IMR-90 (cell line): ENCODE results near the gene FARP1. TPM values are rescaled to one million over a fixed set of nuclear protein-coding genes. Genes with fewer than 3 reads are reported as not detected.
A peak's percentile ranks its signal among the peaks of the same experiment; 100 is the strongest.

Source experiments
- ATAC-seq: fragments of 200-7000 bp; cut with Tn5 transposase; 2 replicates; pipeline ENCODE4 v1.9.1; 2020; ENCODE audit warnings: low read depth, mild to moderate bottlenecking, moderate library complexity
- BruUV-seq: library from RNA; stranded (reverse); fragments of 400-500 nt; replicated peaks from 2 replicates; lab custom pipeline; 2021; lab: Mats Ljungman, UMichigan
- CTCF ChIA-PET: fragments of 300-600 bp; formaldehyde crosslinking; extraction: SDS; loops from one replicate; lab custom pipeline; 2021; ENCODE audit warnings: antibody characterized with exemption; lab: Yijun Ruan, JAX
- POLR2A ChIA-PET: fragments of 300-600 bp; sonication (Branson Sonifier 250); formaldehyde crosslinking; loops from one replicate; lab custom pipeline; 2022; ENCODE audit warnings: antibody characterized with exemption; ENCODE audit not compliant: unreplicated experiment; lab: Charles Lee
- DNase-seq: peaks from one replicate; pipeline ENCODE4 v3.0.0; 2013
- H2AFZ ChIP-seq: replicated peaks from 2 replicates; pipeline ENCODE3; 2013; ENCODE audit warnings: low read length, mild to moderate bottlenecking; ENCODE audit not compliant: poor library complexity
- H2AK5ac ChIP-seq: 2 replicates; pipeline ENCODE4 v1.6.1; 2013; ENCODE audit warnings: low read depth, low read length, inconsistent platforms
- H2AK9ac ChIP-seq: replicated peaks from 2 replicates; pipeline ENCODE3; 2013; ENCODE audit warnings: mild to moderate bottlenecking, low read depth, low read length, moderate library complexity; ENCODE audit not compliant: poor library complexity
- H2BK120ac ChIP-seq: 2 replicates; pipeline ENCODE4 v1.6.1; 2013; ENCODE audit warnings: low read depth, low read length, inconsistent platforms
- H2BK15ac ChIP-seq: 3 replicates; pipeline ENCODE4 v1.6.1; 2013; ENCODE audit warnings: low read depth, low read length, inconsistent platforms
- H2BK20ac ChIP-seq: 2 replicates; pipeline ENCODE4 v1.6.1; 2013; ENCODE audit warnings: low read depth, mild to moderate bottlenecking, inconsistent platforms, low read length, moderate library complexity
- H2BK5ac ChIP-seq: 2 replicates; pipeline ENCODE4 v1.6.1; 2013; ENCODE audit warnings: mild to moderate bottlenecking, low read depth, low read length, inconsistent platforms; ENCODE audit not compliant: poor library complexity, severe bottlenecking
- H3K14ac ChIP-seq: replicated peaks from 2 replicates; pipeline ENCODE4 v1.6.1; 2013; ENCODE audit warnings: low read depth, low read length, inconsistent platforms
- H3K18ac ChIP-seq: 2 replicates; pipeline ENCODE4 v1.6.1; 2013; ENCODE audit warnings: low read depth, low read length, control low read depth
- H3K23ac ChIP-seq: 2 replicates; pipeline ENCODE4 v1.6.1; 2013; ENCODE audit warnings: low read depth, low read length, inconsistent platforms
- H3K27ac ChIP-seq: 2 replicates; pipeline ENCODE4 v1.5.1; 2013; ENCODE audit warnings: mild to moderate bottlenecking, control low read depth, low read length; ENCODE audit not compliant: insufficient read depth
- H3K27me3 ChIP-seq: 2 replicates; pipeline ENCODE4 v1.6.1; 2013; ENCODE audit warnings: low read length; ENCODE audit not compliant: control insufficient read depth, insufficient read depth
- H3K36me3 ChIP-seq: 2 replicates; pipeline ENCODE4 v1.6.1; 2013; ENCODE audit warnings: low read length, mixed read lengths; ENCODE audit not compliant: control insufficient read depth, insufficient read depth
- H3K4ac ChIP-seq: 2 replicates; pipeline ENCODE4 v1.6.1; 2013; ENCODE audit warnings: low read depth, low read length, inconsistent platforms
- H3K4me1 ChIP-seq: 2 replicates; pipeline ENCODE4 v1.6.1; 2013; ENCODE audit warnings: low read length, mixed read lengths; ENCODE audit not compliant: control insufficient read depth, insufficient read depth
- H3K4me2 ChIP-seq: 2 replicates; pipeline ENCODE4 v1.6.1; 2013; ENCODE audit warnings: low read depth, mild to moderate bottlenecking, control low read depth, low read length, moderate library complexity
- H3K4me3 ChIP-seq: 2 replicates; pipeline ENCODE4 v1.5.1; 2013; ENCODE audit warnings: low read depth, mild to moderate bottlenecking, control low read depth, low read length, moderate library complexity; ENCODE audit not compliant: insufficient read depth
- H3K56ac ChIP-seq: 2 replicates; pipeline ENCODE4 v1.6.1; 2013; ENCODE audit warnings: low read length, inconsistent platforms; ENCODE audit not compliant: insufficient read depth; ENCODE audit errors: extremely low read depth
- H3K79me1 ChIP-seq, 2 experiments: 2 replicates each; pipeline ENCODE4 v1.6.1; 2013; ENCODE audit warnings: low read length in 2 of 2, inconsistent platforms in 1 of 2, low read depth in 1 of 2
- H3K9ac ChIP-seq: 2 replicates; pipeline ENCODE4 v1.6.1; 2013; ENCODE audit warnings: low read depth, low read length, control low read depth
- H3K9me1 ChIP-seq: 2 replicates; pipeline ENCODE4 v1.6.1; 2013; ENCODE audit warnings: low read length, inconsistent platforms; ENCODE audit not compliant: insufficient read depth
- H3K9me3 ChIP-seq: 2 replicates; pipeline ENCODE4 v1.6.1; 2013; ENCODE audit warnings: low read length; ENCODE audit not compliant: control insufficient read depth, insufficient read depth
- H4K20me1 ChIP-seq: 2 replicates; pipeline ENCODE4 v1.6.1; 2013; ENCODE audit warnings: low read length, inconsistent platforms; ENCODE audit not compliant: insufficient read depth
- H4K5ac ChIP-seq: 2 replicates; pipeline ENCODE4 v1.6.1; 2013; ENCODE audit warnings: mild to moderate bottlenecking, low read depth, low read length, control low read depth
- H4K8ac ChIP-seq, 2 experiments: 2 replicates each; pipeline ENCODE4 v1.6.1; 2013; ENCODE audit warnings: low read depth in 2 of 2, low read length in 2 of 2, control low read depth in 1 of 2, inconsistent platforms in 1 of 2
- H4K91ac ChIP-seq: 2 replicates; pipeline ENCODE4 v1.6.1; 2013; ENCODE audit warnings: low read depth, low read length, inconsistent platforms; ENCODE audit not compliant: insufficient read depth
- MAZ ChIP-seq: IDR thresholded peaks from 2 replicates; pipeline ENCODE4 v1.6.1; 2012; ENCODE audit warnings: low read depth, mild to moderate bottlenecking, low read length, improper control_type of control experiment, moderate library complexity, borderline replicate concordance
- MXI1 ChIP-seq: IDR thresholded peaks from 2 replicates; pipeline ENCODE4 v1.6.1; 2012; ENCODE audit warnings: low read depth, mild to moderate bottlenecking, low read length, moderate library complexity, borderline replicate concordance
- SMC3 ChIP-seq: fragments of 150-350 bp; IDR thresholded peaks from 2 replicates; pipeline ENCODE4 v1.6.1; 2016; ENCODE audit warnings: low read depth, mild to moderate bottlenecking, antibody characterized with exemption, low read length, moderate library complexity
- WGBS, 2 experiments: methylation state at CpG; one replicate each; pipeline versions ENCODE4 v1.1.5 to v1.1.7; 2013; ENCODE audit warnings: missing lambda C conversion rate in 2 of 2; ENCODE audit not compliant: insufficient read length in 1 of 2; ENCODE audit errors: extremely low coverage in 2 of 2; 5-methylcytosine and 5-hydroxymethylcytosine counted together
- dilution Hi-C: fragments of 300-500 bp; cut with HindIII; formaldehyde crosslinking; loops from one replicate; pipeline ENCODE4 v1.14.3; 2018; ENCODE audit warnings: low sequenced_read_pairs; ENCODE audit not compliant: unreplicated experiment
- in situ Hi-C: fragments of 300-500 bp; cut with MboI; formaldehyde crosslinking; loops from 3 replicates; pipeline ENCODE4 v1.14.3; 2019; ENCODE audit warnings: low sequenced_read_pairs, inconsistent platforms, mixed read lengths
- intact Hi-C: fragments of 100-400 bp; cut with micrococcal nuclease; formaldehyde crosslinking; loops from 2 replicates; pipeline ENCODE4 v1.10.0; 2022
- polyA plus RNA-seq, 3 experiments: library from polyadenylated mRNA; depleted of rRNA; stranded (reverse); fragments of >200 nt; gene quantifications; 2 replicates each; pipeline ENCODE4 v1.2.3, GENCODE V29; 2012; ENCODE audit warnings: low replicate concordance in 1 of 3
- total RNA-seq: library from RNA; depleted of rRNA; stranded (reverse); fragments of >200 nt; gene quantifications from 2 replicates; pipeline ENCODE4 v1.2.3, GENCODE V29; 2012

The FARP1 gene
- total and polyA plus RNA-seq, 2 of the 4 experiments (the other 2 are of a cell fraction) = 39.6 to 57.0 TPM

- Histone ChIP-seq H3K27me3 (no peaks in the 10 kb centered on the region), H3K27ac (no peak overlapping the region), H3K23ac (no peak overlapping the region), H3K4me2 (no peak overlapping the region), H3K14ac (no peak overlapping the region), H3K4ac (0 out of 2 replicates have a peak overlapping the region, but pooled peaks have one; percentile 8), H4K91ac (no peak overlapping the region), H3K18ac (no peak overlapping the region), H3K4me3 (no peak overlapping the region), H4K20me1 (peaks cover 54% of the 10 kb centered on the region), H3K56ac (no peak overlapping the region), H2AK5ac (no peak overlapping the region), H4K5ac (no peak overlapping the region), H4K8ac (no peak overlapping the region), H2BK15ac (no peak overlapping the region), H3K4me1 (peaks cover 37% of the 10 kb centered on the region), H2AK9ac (peak overlapping the region; percentile 63), H2BK20ac (no peak overlapping the region), H3K9me3 (no peaks in the 10 kb centered on the region), H3K9ac (no peak overlapping the region), H2AFZ (no peak overlapping the region), H3K9me1 (peaks cover 47% of the 10 kb centered on the region), H3K36me3 (peaks cover 10% of the 10 kb centered on the region), H3K79me1 (peaks cover 36 to 90% of the 10 kb centered on the region in 2 experiments), H2BK120ac (no peak overlapping the region), H2BK5ac (no peak overlapping the region)
- in situ Hi-C loops (no loop called here), dilution Hi-C loops (no loop called here), intact Hi-C loops (loop anchor here (5.0 kb wide), 1 partner anchor 98 kb away; the partner anchor contains the start of gene STK24)
- DNase-seq (no peak), ATAC-seq (no peak)
- 100% methylated on average over 2 of the region's 8 CpGs; no CpG with 5 or more reads in 1 of the 2 experiments for WGBS, 2 experiments
- CTCF ChIA-PET = no interaction called here
- no peak for TF ChIP-seq SMC3
- TF ChIP-seq MAZ = no peak
- TF ChIP-seq MXI1 = no peak
- POLR2A ChIA-PET = no interaction called here
- no TSS peak for BruUV-seq
Observed at GRCh38 chr13:98479496-98480003, 336.7 kb downstream of the FARP1 start.
